HG02885 (cell line): ENCODE measurements around the gene RHOG.

Source experiments
- ATAC-seq: cut with Tn5 transposase; IDR thresholded peaks from one replicate; pipeline ENCODE4 v1.9.1; 2021; ENCODE audit warnings: mild to moderate bottlenecking; ENCODE audit not compliant: unreplicated experiment, poor library complexity

The RHOG gene

DNA sequence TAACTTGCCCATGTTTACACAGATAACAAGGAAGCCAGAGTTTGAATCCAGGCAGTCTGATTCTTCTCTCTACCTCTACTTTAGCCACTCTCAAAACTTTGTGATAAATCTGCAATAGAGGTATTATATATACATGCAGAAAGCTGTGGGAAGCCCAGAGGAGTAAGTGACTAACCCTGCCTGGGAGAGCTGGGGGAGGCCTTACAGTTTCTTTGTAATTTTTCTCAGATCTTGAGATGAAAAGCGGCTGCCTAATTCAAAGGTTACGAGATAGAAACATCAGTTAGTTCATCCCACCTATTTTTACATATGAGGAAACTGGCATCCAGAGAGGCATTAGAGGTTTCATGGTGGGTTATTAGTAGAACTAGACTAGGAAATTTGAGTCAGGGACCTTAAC is 19.6 kb upstream of the RHOG start:
- ATAC-seq, result no peak

- ATAC-seq, result peak; percentile 39
Measured at GRCh38 chr11:3859373-3859881, 18.7 kb upstream of the RHOG start.

DNA sequence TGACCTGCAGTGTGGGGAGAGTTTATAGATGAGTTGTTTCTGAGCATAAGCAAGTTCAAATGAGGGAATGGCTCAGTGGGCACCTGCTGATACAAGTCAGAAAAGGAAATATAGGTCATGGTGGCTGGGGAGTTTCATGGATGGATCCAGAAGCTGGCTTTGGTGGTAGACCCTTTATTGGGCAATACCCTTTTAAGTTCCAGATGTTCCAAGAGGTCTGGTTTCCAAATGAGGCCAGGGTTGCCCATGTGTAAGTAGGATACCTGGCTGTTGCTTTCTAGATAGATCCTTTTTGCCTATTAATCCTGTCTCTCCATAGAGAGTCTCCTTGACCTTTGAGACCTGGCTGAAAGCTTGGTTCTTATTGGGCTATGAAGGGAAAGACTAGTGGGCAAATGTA is 16.9 kb upstream of the RHOG start:
- no peak for ATAC-seq

DNA sequence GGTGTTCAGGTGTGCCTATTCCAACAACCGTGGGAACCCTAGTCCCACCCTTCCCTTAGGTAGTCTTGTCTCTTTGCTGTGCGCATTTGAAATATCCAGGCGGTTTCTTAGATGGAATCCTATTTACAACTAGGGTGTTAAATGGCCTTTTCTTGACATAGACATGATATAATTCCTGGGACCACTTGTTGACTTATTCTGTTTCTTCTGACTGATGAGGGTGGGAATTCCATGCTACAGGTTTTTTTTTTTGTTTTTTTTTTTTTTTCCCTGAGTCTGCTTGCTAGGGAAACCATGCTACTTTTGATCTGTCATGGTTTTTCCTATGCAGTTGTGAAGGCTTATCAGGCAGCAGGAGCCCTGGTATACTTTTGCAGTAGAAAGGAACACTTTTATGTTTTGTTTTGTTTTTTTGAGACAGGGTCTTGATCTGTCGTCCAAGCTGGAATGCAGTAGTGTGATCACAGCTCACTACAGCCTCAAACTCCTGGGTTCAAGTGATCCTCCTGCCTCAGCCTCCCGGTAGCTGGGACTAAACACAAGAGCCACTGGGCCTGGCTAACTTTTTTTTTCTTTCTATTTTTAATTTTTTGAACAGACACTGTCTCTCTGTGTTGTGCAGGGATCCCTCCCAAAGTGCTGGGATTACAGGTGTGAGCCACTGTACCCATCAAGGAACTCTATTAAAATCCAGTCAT is 16.2 kb upstream of the RHOG start:
- ATAC-seq, result no peak

DNA sequence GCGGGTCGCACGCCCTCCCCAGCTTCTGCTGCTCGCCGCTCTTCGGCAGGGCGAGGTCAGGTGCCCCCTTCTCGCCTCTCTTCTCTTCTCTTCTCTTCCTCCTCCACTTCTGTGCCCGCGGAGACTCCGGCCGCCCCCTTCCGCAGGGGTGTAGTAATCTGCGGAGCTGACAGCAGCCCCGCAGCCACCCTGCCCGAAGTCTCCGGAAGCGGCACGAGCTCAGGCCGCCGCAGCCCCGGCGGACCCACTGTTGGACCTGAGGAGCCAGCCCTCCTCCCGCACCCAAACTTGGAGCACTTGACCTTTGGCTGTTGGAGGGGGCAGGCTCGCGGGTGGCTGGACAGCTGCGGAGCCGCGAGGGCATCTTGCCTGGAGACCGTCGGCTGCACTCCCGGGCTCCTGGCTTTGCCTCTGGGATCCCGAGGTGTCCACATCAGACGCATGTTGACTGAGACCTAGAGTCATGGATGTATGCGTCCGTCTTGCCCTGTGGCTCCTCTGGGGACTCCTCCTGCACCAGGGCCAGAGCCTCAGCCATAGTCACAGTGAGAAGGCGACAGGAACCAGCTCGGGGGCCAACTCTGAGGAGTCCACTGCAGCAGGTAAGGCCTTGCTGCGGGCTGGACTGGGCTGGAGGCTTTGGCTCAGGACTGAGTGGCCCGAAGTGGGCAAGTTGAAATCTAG is 15.2 kb upstream of the RHOG start:
- peak; percentile 15 for ATAC-seq

DNA sequence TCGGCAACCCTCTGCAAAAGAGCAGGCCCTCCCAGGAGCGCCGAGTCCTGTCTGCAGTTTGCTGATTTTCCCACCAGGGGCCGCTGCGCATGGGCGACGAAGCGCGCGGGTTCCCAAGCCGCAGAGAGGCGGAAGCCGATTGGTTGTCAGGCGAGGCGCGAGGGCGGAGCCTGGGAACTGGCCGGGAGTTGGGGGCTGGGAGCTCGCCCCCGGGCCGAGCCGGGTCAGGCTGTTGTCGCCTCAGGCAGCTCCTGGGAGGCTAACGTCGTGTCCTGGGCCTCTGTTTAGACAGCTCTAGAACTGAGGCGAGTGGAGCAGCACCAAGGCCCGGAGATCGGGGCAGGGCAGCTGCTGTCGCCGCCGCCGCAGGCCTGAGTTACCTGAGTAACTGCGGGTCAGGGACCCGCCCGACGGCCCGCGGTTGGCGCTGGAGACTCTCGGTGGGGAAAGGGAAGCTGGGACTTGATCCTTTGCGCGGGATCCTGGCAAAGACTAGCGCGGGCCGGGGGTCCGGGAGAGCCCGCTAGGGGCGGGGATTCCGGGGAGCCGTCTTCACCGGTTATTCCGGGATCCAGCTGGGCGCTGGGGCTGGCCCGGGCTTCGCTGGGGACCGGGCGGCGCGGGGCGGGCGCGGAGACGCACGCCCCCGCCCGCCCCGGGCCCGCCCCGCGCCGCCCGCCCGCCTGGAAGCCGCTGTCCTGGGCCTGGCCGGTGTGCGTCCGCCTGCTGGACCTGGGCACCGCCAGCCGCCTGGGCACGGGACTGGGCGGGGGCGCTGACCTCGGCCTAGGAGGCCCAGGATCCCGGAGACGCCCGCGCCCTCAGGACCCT is 14.4 kb upstream of the RHOG start, which contains the start of gene STIM1:
Gene STIM1, plus strand, starts transcription at position 688 of the 831 bp plus-strand sequence. CDS start 607 bp downstream, outside the sequence.
- ATAC-seq, result peak; percentile 67

- no peak for ATAC-seq
Measured at GRCh38 chr11:3854660-3854976, 13.9 kb upstream of the RHOG start.

GRCh38 chr11:3853899-3854659 is 13.3 kb upstream of the RHOG start:
- ATAC-seq, result peak; percentile 36

DNA sequence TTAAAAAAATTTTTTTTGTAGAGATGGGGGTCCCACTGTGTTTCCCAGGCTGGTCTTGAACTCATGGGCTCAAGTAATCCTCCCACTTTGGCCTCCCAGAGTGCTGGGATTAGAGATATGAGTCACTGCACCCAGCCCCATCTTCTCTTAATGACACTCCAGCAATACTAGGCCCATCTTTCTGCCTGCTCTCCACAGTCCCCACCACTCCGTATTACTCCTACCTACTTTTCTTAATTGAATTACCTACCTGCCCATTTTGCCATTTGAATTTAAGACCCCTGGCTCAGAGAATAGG is 12.7 kb upstream of the RHOG start:
- ATAC-seq, result no peak

- ATAC-seq, result peak; percentile 55
Measured at GRCh38 chr11:3849297-3849874, 8.6 kb upstream of the RHOG start.

GRCh38 chr11:3845670-3846069 is 4.9 kb upstream of the RHOG start:
- ATAC-seq, result no peak

GRCh38 chr11:3845246-3845645 is 4.5 kb upstream of the RHOG start:
- ATAC-seq, result no peak

DNA sequence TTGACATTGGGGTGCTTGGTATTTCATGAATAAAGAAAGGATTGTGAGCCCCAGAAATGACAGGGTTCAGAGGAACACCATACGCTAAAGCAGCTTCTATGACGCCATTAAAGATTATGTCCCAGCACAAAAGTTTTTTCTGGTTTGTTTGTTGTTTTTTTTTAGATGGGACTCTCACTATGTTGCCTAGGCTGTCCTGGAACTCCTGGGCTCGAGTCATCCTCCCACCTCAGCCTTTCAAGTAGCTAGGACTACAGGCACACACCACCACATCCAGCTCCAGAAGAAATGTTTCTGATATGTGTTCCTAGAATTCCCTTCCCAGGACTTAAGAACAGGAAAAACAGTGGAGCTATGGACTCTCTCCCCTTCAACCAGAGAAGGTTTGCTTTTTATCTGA is 2.6 kb upstream of the RHOG start:
- no peak for ATAC-seq

GRCh38 chr11:3841426-3842350 is 929 bp upstream of the RHOG start:
- ATAC-seq, result peak; percentile 58

DNA sequence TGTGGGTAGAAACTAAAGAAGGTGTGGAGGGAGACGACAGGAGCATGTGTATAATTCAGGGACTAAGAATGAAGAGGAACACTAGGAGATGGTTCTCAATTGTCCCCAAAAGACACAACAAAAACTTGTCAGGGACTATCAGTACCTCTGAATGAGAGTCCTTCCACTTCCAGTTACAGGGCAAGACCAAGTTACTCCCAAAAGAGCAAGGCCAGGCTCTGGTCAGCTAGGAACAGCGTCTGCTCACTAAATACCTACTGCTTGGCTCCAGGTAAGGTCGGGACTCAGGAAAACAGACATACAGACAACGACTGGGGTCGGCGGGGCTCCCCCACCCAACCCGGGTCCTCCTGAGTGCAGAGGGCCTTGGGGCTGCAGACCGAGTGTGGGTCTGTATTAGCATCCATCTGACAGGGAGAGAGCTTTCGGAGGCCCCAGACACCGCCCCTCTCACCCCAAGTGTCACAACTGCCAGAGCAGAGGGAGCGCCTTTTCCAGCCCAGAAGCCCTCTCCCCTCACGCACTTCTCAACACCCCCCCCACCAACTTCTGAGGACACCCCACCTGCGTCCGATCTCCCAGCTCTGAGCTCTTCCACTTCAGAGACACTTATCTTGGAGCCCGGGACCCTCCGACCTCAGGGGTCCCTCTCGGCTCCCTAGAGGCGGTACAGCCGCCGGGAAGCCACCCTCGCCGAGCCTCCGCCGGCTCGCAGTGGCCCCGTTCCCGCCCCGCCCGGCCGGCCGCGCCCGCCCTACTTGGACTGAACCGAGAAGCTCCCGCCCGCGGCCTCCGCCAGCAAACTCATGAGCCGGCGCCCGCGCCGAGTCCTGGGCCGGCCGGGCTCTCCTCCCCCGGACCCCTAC is 522 bp downstream of the RHOG start:
- ATAC-seq, result no peak

- no peak for ATAC-seq
Measured at GRCh38 chr11:3838504-3838903, 2.3 kb downstream of the RHOG start.

GRCh38 chr11:3837793-3838192 is 3.0 kb downstream of the RHOG start:
- peak; percentile 16 for ATAC-seq

GRCh38 chr11:3836903-3837302 is 3.9 kb downstream of the RHOG start:
- ATAC-seq, result no peak
